WTC11 (cell line): Measurements from ENCODE around the gene SMLR1. TPM values are rescaled to one million over a fixed set of nuclear protein-coding genes. Genes with fewer than 3 reads are reported as not detected.

ENCODE experiments used
- ATAC-seq: fragments of 200-7000 bp; cut with Tn5 transposase; 2 replicates; pipeline ENCODE4 v1.10.0; 2021; ENCODE audit warnings: mild to moderate bottlenecking, moderate library complexity
- CTCF ChIA-PET: fragments of 300-600 bp; sonication (Branson Sonifier 250); formaldehyde crosslinking; loops from one replicate; lab custom pipeline; 2021; ENCODE audit warnings: antibody characterized with exemption; lab: Charles Lee
- POLR2A ChIA-PET: fragments of 350-600 bp; sonication (Branson Sonifier 250); formaldehyde crosslinking; loops from one replicate; lab custom pipeline; 2021; ENCODE audit warnings: antibody characterized with exemption; lab: Charles Lee
- DNase-seq: peaks from one replicate; pipeline ENCODE4 v3.0.0; 2021; ENCODE audit warnings: low spot score
- H3K27ac Mint-ChIP-seq: 2 replicates; pipeline ENCODE4 v1.8.0; 2021; ENCODE audit warnings: mixed read lengths
- H3K27me3 Mint-ChIP-seq: 2 replicates; pipeline ENCODE4 v1.8.0; 2021; ENCODE audit warnings: low read depth, mild to moderate bottlenecking, moderate library complexity, mixed read lengths
- H3K36me3 Mint-ChIP-seq: 2 replicates; pipeline ENCODE4 v1.8.0; 2021; ENCODE audit warnings: mixed read lengths
- H3K4me1 Mint-ChIP-seq: 2 replicates; pipeline ENCODE4 v1.8.0; 2022; ENCODE audit warnings: mixed read lengths
- H3K4me3 Mint-ChIP-seq: 2 replicates; pipeline ENCODE4 v1.8.0; 2021; ENCODE audit warnings: mild to moderate bottlenecking, moderate library complexity, mixed read lengths
- H3K9me3 Mint-ChIP-seq: 2 replicates; pipeline ENCODE4 v1.8.0; 2021; ENCODE audit warnings: mixed read lengths
- CREB1 ChIP-seq: sonication (generic); formaldehyde crosslinking; IDR thresholded peaks from 2 replicates; pipeline ENCODE4 v1.8.0; 2023; ENCODE audit warnings: mild to moderate bottlenecking, missing genetic modification reagents
- CTCF ChIP-seq: fragments of 200-600 bp; IDR thresholded peaks from 2 replicates; pipeline ENCODE4 v1.8.0; 2022; ENCODE audit warnings: antibody characterized with exemption
- E2F1 ChIP-seq: sonication (generic); formaldehyde crosslinking; IDR thresholded peaks from 2 replicates; pipeline ENCODE4 v1.8.0; 2022; ENCODE audit warnings: mild to moderate bottlenecking, missing genetic modification reagents
- E2F4 ChIP-seq: sonication (generic); formaldehyde crosslinking; IDR thresholded peaks from 2 replicates; pipeline ENCODE4 v1.8.1; 2022; ENCODE audit warnings: low read depth, mild to moderate bottlenecking, moderate library complexity, missing genetic modification reagents, borderline replicate concordance
- FOXK1 ChIP-seq: sonication (generic); formaldehyde crosslinking; IDR thresholded peaks from 2 replicates; pipeline ENCODE4 v1.8.0; 2022; ENCODE audit warnings: mild to moderate bottlenecking, moderate library complexity, missing genetic modification reagents
- PRDM15 ChIP-seq: sonication (generic); formaldehyde crosslinking; IDR thresholded peaks from 2 replicates; pipeline ENCODE4 v1.8.0; 2022; ENCODE audit warnings: missing genetic modification reagents
- PREB ChIP-seq: sonication (generic); formaldehyde crosslinking; IDR thresholded peaks from 2 replicates; pipeline ENCODE4 v1.8.1; 2022; ENCODE audit warnings: mild to moderate bottlenecking, missing genetic modification reagents, moderate library complexity, borderline replicate concordance
- STAT6 ChIP-seq: sonication (generic); formaldehyde crosslinking; conservative IDR thresholded peaks from 2 replicates; pipeline ENCODE4 v1.8.1; 2023; ENCODE audit warnings: mild to moderate bottlenecking, low read depth, missing genetic modification reagents, moderate library complexity
- ZBTB43 ChIP-seq: sonication (generic); formaldehyde crosslinking; IDR thresholded peaks from 2 replicates; pipeline ENCODE4 v1.8.1; 2023; ENCODE audit warnings: mild to moderate bottlenecking, missing genetic modification reagents
- ZNF219 ChIP-seq: sonication (generic); formaldehyde crosslinking; IDR thresholded peaks from 2 replicates; pipeline ENCODE4 v1.8.0; 2023; ENCODE audit warnings: missing genetic modification reagents, mild to moderate bottlenecking, borderline replicate concordance
- ZNF232 ChIP-seq: sonication (generic); formaldehyde crosslinking; IDR thresholded peaks from 2 replicates; pipeline ENCODE4 v1.8.0; 2022; ENCODE audit warnings: mild to moderate bottlenecking, missing genetic modification reagents
- ZNF317 ChIP-seq: sonication (generic); formaldehyde crosslinking; IDR thresholded peaks from 2 replicates; pipeline ENCODE4 v1.8.1; 2023; ENCODE audit warnings: low read depth, mild to moderate bottlenecking, moderate library complexity, missing genetic modification reagents, borderline replicate concordance
- total RNA-seq: library from RNA; stranded (reverse); gene quantifications from 3 replicates; pipeline ENCODE4 v1.2.3, GENCODE V29; 2021

SMLR1 gene
- total RNA-seq, 1 experiment from 2014 or later = not detected

- CTCF ChIA-PET = interaction anchor here (1.5 kb wide), 1 partner anchor 90 kb away, joined by 3 read pairs; no protein-coding TSS in a partner anchor
These were observed 6.4 kb downstream of the SMLR1 start for GRCh38 chr6:130833569-130833968.

GRCh38 chr6:130834482-130835251 lies 7.5 kb downstream of the SMLR1 start:
- Mint-ChIP-seq H3K9me3 (no peaks in the 10 kb centered on the region), H3K27ac (no peak overlapping the region), H3K4me1 (peaks cover 13% of the 10 kb centered on the region), H3K36me3 (no peaks in the 10 kb centered on the region), H3K4me3 (no peak overlapping the region), H3K27me3 (no peaks in the 10 kb centered on the region)
- ATAC-seq = no peak
- POLR2A ChIA-PET = no interaction called here
- CTCF ChIA-PET = no interaction called here
- DNase-seq = no peak
- TF ChIP-seq CREB1 (CRISPR knock-in tag) (no peak), STAT6 (CRISPR knock-in tag) (no peak), PRDM15 (CRISPR knock-in tag) (no peak), ZNF317 (CRISPR knock-in tag) (no peak), E2F1 (CRISPR knock-in tag) (no peak), E2F4 (CRISPR knock-in tag) (no peak), ZNF232 (CRISPR knock-in tag) (no peak)

More at GRCh38 chr6:130833569-130833968, 6.4 kb downstream of the SMLR1 start:
- peaks cover 3% of the 10 kb centered on the region for H3K4me1 Mint-ChIP-seq
- no peak overlapping the region for H3K27ac Mint-ChIP-seq
- no peaks in the 10 kb centered on the region for H3K36me3 Mint-ChIP-seq
- ATAC-seq (no peak), DNase-seq (no peak)
- TF ChIP-seq FOXK1 (CRISPR knock-in tag) (no peak), ZBTB43 (CRISPR knock-in tag) (no peak), PREB (CRISPR knock-in tag) (no peak), CTCF (no peak), ZNF219 (no peak)
- H3K9me3 Mint-ChIP-seq = no peaks in the 10 kb centered on the region
- no peaks in the 10 kb centered on the region for H3K27me3 Mint-ChIP-seq
- POLR2A ChIA-PET = no interaction called here
- H3K4me3 Mint-ChIP-seq = no peak overlapping the region
